HepG2 (cell line): Measurements from ENCODE around the gene ECD. TPM values are rescaled to one million over a fixed set of nuclear protein-coding genes. Genes with fewer than 3 reads are reported as not detected.

Experiments used
- ETV6 ChIP-seq: sonication (generic); formaldehyde crosslinking; conservative IDR thresholded peaks from 2 replicates; pipeline ENCODE4 v1.4.0; 2020; ENCODE audit warnings: missing genetic modification reagents
- FOXJ3 ChIP-seq: sonication (generic); formaldehyde crosslinking; IDR thresholded peaks from 2 replicates; pipeline ENCODE4 v1.4.0; 2020; ENCODE audit warnings: missing genetic modification reagents, mild to moderate bottlenecking, borderline replicate concordance
- KDM4B ChIP-seq: sonication (generic); formaldehyde crosslinking; IDR thresholded peaks from 2 replicates; pipeline ENCODE4 v1.4.0; 2020; ENCODE audit warnings: missing genetic modification reagents
- KDM6A ChIP-seq: IDR thresholded peaks from 2 replicates; pipeline ENCODE4 v1.6.1; 2016; ENCODE audit warnings: low read depth
- MBD4 ChIP-seq: IDR thresholded peaks from 2 replicates; pipeline ENCODE4 v1.6.1; 2012; ENCODE audit warnings: low read length, inconsistent platforms, borderline replicate concordance
- MLX ChIP-seq: IDR thresholded peaks from 2 replicates; pipeline ENCODE4 v1.6.1; 2016
- NCOR1 ChIP-seq: fragments of 200-600 bp; sonication (generic); IDR thresholded peaks from 2 replicates; pipeline ENCODE4 v1.7.0; 2017; ENCODE audit warnings: antibody characterized with exemption, low read length, borderline replicate concordance
- PHF20 ChIP-seq: sonication (generic); formaldehyde crosslinking; IDR thresholded peaks from 2 replicates; pipeline ENCODE4 v1.5.0; 2020; ENCODE audit warnings: mild to moderate bottlenecking, missing genetic modification reagents
- RBM22 ChIP-seq: fragments of 200-400 bp; formaldehyde crosslinking; optimal IDR thresholded peaks from 2 replicates; pipeline ENCODE3; 2017; ENCODE audit warnings: mild to moderate bottlenecking, low read length, moderate library complexity
- TAF1 ChIP-seq: sonication (generic); formaldehyde crosslinking; IDR thresholded peaks from 2 replicates; pipeline ENCODE4 v1.4.0; 2020; ENCODE audit warnings: missing genetic modification reagents
- TOE1 ChIP-seq: sonication (generic); formaldehyde crosslinking; IDR thresholded peaks from 2 replicates; pipeline ENCODE4 v1.4.0; 2020; ENCODE audit warnings: mild to moderate bottlenecking, missing genetic modification reagents
- YEATS2 ChIP-seq: sonication (generic); formaldehyde crosslinking; IDR thresholded peaks from 2 replicates; pipeline ENCODE4 v1.4.0; 2020; ENCODE audit warnings: missing genetic modification reagents, borderline replicate concordance
- ZFAT ChIP-seq: sonication (generic); formaldehyde crosslinking; conservative IDR thresholded peaks from 2 replicates; pipeline ENCODE4 v1.8.1; 2023; ENCODE audit warnings: missing genetic modification reagents, inconsistent platforms
- ZFY ChIP-seq: sonication (generic); formaldehyde crosslinking; IDR thresholded peaks from 2 replicates; pipeline ENCODE4 v1.4.0; 2020; ENCODE audit warnings: missing genetic modification reagents
- ZNF160 ChIP-seq: sonication (generic); formaldehyde crosslinking; IDR thresholded peaks from 2 replicates; pipeline ENCODE4 v1.8.0; 2022; ENCODE audit warnings: mild to moderate bottlenecking, inconsistent platforms, missing genetic modification reagents
- ZNF24 ChIP-seq: fragments of 450-650 bp; IDR thresholded peaks from 2 replicates; pipeline ENCODE4 v1.6.1; 2017; ENCODE audit warnings: antibody characterized with exemption, mild to moderate bottlenecking
- ZNF30 ChIP-seq: sonication (generic); formaldehyde crosslinking; IDR thresholded peaks from 2 replicates; pipeline ENCODE4 v1.5.0; 2020; ENCODE audit warnings: mild to moderate bottlenecking, missing genetic modification reagents
- ZNF329 ChIP-seq: sonication (generic); formaldehyde crosslinking; IDR thresholded peaks from 2 replicates; pipeline ENCODE4 v1.9.0; 2021; ENCODE audit warnings: low read depth, mild to moderate bottlenecking, missing genetic modification reagents
- ZNF383 ChIP-seq: sonication (generic); formaldehyde crosslinking; IDR thresholded peaks from 2 replicates; pipeline ENCODE4 v1.4.0; 2020; ENCODE audit warnings: missing genetic modification reagents, mild to moderate bottlenecking, borderline replicate concordance
- ZNF503 ChIP-seq: sonication (generic); formaldehyde crosslinking; IDR thresholded peaks from 2 replicates; pipeline ENCODE4 v1.4.0; 2020; ENCODE audit warnings: missing genetic modification reagents
- ZNF562 ChIP-seq: sonication (generic); formaldehyde crosslinking; IDR thresholded peaks from 2 replicates; pipeline ENCODE4 v1.8.0; 2022; ENCODE audit warnings: missing genetic modification reagents, borderline replicate concordance
- ZNF567 ChIP-seq: sonication (generic); formaldehyde crosslinking; IDR thresholded peaks from 2 replicates; pipeline ENCODE4 v1.8.1; 2023; ENCODE audit warnings: mild to moderate bottlenecking, missing genetic modification reagents, borderline replicate concordance
- ZNF614 ChIP-seq: IDR thresholded peaks from 2 replicates; pipeline ENCODE4 v1.6.1; 2018; ENCODE audit warnings: missing biosample characterization, missing genetic modification reagents, inconsistent platforms, borderline replicate concordance
- ZNF879 ChIP-seq: sonication (generic); formaldehyde crosslinking; IDR thresholded peaks from 2 replicates; pipeline ENCODE4 v1.8.1; 2023; ENCODE audit warnings: missing genetic modification reagents
- polyA plus RNA-seq, 8 experiments: library from polyadenylated mRNA; depleted of rRNA in 3 of 8; stranded (reverse) in 7 of 8; unstranded in 1 of 8; fragments of >200 nt; fragmentation: Illumina TruSeq in 4 of 8; extraction: Trizol in 4 of 8; gene quantifications; 2 replicates each; pipeline versions ENCODE4 v1.2.1 to v1.2.3, GENCODE V29; 2011 to 2016; ENCODE audit warnings: low read depth in 4 of 8, missing spikeins in 1 of 8, mixed read lengths in 1 of 8; ENCODE audit not compliant: insufficient read depth in 1 of 8
- total RNA-seq, 5 experiments: library from RNA; depleted of rRNA; stranded (reverse); fragments of >200 nt; fragmentation: Illumina TruSeq; extraction: Trizol; gene quantifications; 2 replicates each; pipeline ENCODE4 v1.2.3, GENCODE V29; 2016; ENCODE audit warnings: low read depth in 1 of 5
- TF ChIP-seq, protein P1 (sequence below): sonication (generic); formaldehyde crosslinking; IDR thresholded peaks from 2 replicates; pipeline ENCODE4 v1.5.0; 2020; ENCODE audit warnings: missing genetic modification reagents
- TF ChIP-seq, protein P2 (sequence below): sonication (generic); formaldehyde crosslinking; IDR thresholded peaks from 2 replicates; pipeline ENCODE4 v1.9.0; 2021; ENCODE audit warnings: missing genetic modification reagents, borderline replicate concordance

The ECD gene
- total and polyA plus RNA-seq, 2 of the 13 experiments (the other 11 are each of a cell fraction or from before 2014, with no cell fraction given): 21.5 to 27.6 TPM

DNA sequence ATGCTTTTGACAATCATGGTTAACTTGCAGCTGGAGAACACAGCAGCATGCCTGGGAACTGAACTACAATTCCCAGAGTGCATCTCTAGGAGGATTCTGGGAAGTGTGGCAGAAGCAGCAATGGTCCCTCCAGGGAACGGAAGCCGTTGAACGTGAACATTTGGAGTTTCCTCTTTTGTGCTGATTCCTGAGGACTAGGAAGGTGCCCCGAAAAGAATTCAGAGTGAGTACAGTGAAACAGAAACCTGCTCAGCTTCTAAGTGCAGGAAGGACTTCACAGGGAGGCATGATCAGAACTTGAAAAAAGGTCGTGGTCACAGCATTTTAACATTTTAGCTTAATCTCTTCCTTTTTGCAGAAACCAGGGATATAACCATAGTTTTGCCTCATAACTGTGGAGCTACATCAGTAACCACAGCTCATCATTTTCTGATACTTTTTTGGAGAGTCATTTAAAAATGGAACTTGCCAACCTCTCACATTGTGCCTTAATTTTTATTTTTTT, 57.4 kb downstream of the ECD start, which contains the start of gene NUDT13 (continued):
- peak; percentile 27; the same call in 1 of the 2 replicates for TF ChIP-seq ZNF503 (CRISPR knock-in tag)
- TF ChIP-seq ZFY (CRISPR knock-in tag): peak; percentile 57
- 0 out of 2 replicates have a peak, but pooled peaks have one; percentile 42 for TF ChIP-seq KDM4B (CRISPR knock-in tag)
- TF ChIP-seq ETV6 (CRISPR knock-in tag): no peak
- peak; percentile 54; the same call in 1 of the 2 replicates for TF ChIP-seq ZNF614 (CRISPR knock-in tag)
- no peak for TF ChIP-seq TOE1
- no peak for TF ChIP-seq ZNF329
- peak; percentile 71 for TF ChIP-seq TAF1 (CRISPR knock-in tag)
- TF ChIP-seq NCOR1: 0 out of 2 replicates have a peak, but pooled peaks have one; percentile 26
- no peak for TF ChIP-seq FOXJ3
- TF ChIP-seq ZFAT (CRISPR knock-in tag): peak; percentile 9; the same call in 1 of the 2 replicates
- TF ChIP-seq, protein P1, sequence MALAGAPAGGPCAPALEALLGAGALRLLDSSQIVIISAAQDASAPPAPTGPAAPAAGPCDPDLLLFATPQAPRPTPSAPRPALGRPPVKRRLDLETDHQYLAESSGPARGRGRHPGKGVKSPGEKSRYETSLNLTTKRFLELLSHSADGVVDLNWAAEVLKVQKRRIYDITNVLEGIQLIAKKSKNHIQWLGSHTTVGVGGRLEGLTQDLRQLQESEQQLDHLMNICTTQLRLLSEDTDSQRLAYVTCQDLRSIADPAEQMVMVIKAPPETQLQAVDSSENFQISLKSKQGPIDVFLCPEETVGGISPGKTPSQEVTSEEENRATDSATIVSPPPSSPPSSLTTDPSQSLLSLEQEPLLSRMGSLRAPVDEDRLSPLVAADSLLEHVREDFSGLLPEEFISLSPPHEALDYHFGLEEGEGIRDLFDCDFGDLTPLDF (CRISPR knock-in tag): no peak
- TF ChIP-seq PHF20 (CRISPR knock-in tag): peak; percentile 61; the same call in 1 of the 2 replicates
- TF ChIP-seq ZNF30 (CRISPR knock-in tag): no peak
- TF ChIP-seq ZNF562: no peak
- no peak for TF ChIP-seq RBM22
- no peak for TF ChIP-seq MLX (CRISPR knock-in tag)
- no peak for TF ChIP-seq KDM6A (CRISPR knock-in tag)
- no peak for TF ChIP-seq ZNF383
- peak; percentile 75; the same call in 1 of the 2 replicates for TF ChIP-seq YEATS2
- TF ChIP-seq MBD4: no peak
- TF ChIP-seq ZNF160 (CRISPR knock-in tag): peak; percentile 72; the same call in 1 of the 2 replicates
- TF ChIP-seq, protein P2, sequence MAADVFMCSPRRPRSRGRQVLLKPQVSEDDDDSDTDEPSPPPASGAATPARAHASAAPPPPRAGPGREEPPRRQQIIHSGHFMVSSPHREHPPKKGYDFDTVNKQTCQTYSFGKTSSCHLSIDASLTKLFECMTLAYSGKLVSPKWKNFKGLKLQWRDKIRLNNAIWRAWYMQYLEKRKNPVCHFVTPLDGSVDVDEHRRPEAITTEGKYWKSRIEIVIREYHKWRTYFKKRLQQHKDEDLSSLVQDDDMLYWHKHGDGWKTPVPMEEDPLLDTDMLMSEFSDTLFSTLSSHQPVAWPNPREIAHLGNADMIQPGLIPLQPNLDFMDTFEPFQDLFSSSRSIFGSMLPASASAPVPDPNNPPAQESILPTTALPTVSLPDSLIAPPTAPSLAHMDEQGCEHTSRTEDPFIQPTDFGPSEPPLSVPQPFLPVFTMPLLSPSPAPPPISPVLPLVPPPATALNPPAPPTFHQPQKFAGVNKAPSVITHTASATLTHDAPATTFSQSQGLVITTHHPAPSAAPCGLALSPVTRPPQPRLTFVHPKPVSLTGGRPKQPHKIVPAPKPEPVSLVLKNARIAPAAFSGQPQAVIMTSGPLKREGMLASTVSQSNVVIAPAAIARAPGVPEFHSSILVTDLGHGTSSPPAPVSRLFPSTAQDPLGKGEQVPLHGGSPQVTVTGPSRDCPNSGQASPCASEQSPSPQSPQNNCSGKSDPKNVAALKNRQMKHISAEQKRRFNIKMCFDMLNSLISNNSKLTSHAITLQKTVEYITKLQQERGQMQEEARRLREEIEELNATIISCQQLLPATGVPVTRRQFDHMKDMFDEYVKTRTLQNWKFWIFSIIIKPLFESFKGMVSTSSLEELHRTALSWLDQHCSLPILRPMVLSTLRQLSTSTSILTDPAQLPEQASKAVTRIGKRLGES (CRISPR knock-in tag): no peak
- TF ChIP-seq ZNF567: no peak
- no peak for TF ChIP-seq ZNF879
- TF ChIP-seq ZNF24: no peak
